HG03066 (cell line): Measurements from ENCODE around the gene CRYZL1.
"Not testable (repeated sequence)": the region's sequence is repeated elsewhere in the genome, so short reads cannot be mapped to it uniquely, and the experiment has no call there.

ENCODE experiments used
- ATAC-seq: cut with Tn5 transposase; IDR thresholded peaks from one replicate; pipeline ENCODE4 v1.9.1; 2021; ENCODE audit warnings: low read depth; ENCODE audit not compliant: unreplicated experiment

The CRYZL1 gene

DNA sequence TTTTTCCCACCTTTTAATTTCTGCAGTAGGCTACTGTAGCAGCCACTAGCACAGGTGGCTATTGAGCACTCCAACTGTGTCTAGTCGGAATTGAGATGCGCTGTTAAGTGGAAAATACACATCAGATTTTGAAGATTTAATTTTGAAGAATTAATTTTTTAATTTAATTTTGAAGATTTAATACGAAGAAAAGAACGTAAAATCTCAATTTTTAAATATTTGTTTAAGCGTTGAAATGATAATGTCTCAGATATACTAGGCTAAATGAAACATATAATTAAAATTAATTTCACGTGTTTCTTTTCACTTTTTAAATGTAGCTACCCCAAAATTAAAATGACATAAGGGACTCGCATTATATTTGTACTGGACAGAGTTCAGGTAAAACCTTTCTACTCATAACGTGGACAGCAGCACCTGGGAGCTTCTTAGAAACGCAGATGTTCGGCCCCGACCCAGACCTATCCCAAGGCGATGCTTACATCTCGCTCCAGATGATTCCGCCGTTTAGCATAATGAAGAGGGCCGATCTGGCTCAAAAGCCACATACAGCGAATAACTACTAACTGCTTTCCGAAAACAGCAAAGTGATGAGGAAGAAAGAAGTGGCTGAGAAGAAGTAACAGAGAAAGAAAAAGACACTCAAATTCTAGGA is 717 bp downstream of the CRYZL1 start:
- no peak for ATAC-seq

DNA sequence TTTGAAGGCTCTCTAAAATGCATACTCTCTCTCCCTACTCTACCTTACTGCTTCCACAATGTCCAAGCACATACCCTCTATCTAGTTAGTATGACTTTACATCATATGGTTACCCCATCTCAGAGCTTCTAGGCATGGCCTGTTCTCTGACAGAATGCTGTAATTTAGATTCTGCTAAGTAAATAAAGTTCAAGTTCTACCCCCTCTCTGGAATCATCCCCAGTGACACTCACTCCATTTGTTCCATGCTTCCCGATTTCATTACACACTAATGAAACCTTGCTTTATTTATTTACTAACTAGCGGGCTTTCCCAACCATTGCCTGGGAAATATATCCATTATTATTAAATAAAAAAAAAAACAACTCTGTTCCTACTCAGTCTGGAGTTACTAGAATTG is 7.3 kb downstream of the CRYZL1 start:
- ATAC-seq = no peak

DNA sequence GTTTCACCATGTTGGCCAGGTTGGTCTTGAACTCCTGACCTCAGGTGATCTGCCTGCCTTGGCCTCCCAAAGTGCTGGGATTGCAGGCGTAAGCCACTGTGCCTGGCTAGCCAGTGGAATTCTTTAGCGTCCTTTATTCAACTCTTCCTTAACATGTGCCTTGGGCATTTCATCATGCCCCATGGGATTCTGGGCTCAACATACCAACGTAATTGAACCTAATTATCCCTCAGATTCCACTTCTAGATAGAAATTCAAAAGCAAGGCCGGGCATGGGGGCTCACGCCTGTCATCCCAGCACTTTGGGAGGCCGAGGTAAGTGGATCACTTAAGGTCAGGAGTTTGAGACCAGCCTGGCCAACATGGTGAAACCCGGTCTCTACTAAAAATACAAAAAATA is 15.4 kb downstream of the CRYZL1 start:
- not testable (repeated sequence) for ATAC-seq

DNA sequence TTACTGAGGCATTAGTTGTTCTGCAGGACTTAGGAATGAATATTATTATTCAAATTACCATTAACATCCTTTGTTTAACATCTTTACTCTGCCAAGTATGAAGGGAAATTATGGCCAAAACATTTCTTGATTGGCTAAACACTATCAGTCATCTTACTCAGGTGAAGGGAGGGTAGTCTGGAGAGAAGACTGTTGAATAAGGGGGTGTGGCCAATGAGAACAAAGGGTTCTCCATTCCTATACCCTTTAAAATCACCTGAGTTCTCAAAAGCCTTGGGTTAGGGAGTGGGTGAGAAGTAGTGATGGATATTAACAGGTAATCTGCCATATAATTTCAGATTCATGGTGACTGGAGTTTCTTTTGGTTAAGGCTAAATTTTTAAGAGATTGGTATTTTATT is 19.3 kb downstream of the CRYZL1 start:
- no peak for ATAC-seq

DNA sequence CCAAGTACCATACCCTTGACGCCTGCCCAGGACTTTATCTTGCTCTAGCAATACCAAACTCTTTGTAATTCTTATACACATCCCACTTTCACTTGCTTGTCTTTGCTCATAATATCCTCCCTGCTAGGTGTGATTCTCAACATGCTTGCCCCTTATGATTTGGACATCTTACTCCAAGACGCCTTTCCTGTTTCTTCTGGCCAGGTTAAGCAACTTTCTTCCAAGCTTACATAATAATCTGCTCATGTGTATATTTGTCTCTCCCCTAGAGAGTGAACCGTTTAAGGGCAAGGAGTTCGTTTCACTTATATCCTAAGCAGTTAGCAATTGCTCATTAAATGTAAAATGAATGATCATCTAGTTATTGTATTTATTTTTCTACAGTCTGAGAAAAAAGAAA is 21.8 kb downstream of the CRYZL1 start:
- no peak for ATAC-seq

DNA sequence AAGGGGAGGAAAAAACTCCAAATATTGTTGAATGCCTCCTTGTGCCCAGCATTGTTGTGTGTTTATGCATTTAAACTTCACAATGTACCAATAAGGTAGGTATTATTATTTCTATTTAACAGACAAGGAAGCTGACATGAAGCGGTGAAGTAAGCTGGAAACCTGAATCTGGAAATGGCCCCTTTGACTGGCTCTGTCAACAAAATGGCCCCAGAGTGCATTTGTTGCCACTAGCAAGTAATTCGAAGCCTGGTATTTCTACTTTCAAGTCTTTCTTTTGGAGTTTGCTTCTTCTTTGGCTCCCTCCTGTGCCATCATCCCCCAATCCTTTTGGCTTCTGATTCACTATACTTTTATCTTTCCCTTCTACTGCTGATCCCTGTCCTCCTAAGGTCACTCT is 23.1 kb downstream of the CRYZL1 start:
- ATAC-seq = no peak

DNA sequence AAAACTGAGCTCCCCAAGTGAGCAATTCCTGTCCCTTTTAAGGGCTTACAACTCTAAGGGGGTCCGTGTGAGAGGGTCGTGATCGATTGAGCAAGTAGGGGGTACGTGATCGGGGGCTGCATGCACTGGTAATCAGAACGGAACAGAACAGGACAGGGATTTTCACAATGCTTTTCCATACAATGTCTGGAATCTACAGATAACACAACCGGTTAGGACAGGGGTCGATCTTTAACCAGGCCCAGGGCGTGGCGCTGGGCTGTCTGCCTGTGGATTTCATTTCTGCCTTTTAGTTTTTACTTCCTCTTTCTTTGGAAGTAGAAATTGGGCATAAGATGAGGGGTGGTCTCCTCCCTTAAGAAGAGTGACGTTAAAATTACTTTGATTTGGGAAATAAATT is 24.0 kb downstream of the CRYZL1 start:
- not testable (repeated sequence) for ATAC-seq

DNA sequence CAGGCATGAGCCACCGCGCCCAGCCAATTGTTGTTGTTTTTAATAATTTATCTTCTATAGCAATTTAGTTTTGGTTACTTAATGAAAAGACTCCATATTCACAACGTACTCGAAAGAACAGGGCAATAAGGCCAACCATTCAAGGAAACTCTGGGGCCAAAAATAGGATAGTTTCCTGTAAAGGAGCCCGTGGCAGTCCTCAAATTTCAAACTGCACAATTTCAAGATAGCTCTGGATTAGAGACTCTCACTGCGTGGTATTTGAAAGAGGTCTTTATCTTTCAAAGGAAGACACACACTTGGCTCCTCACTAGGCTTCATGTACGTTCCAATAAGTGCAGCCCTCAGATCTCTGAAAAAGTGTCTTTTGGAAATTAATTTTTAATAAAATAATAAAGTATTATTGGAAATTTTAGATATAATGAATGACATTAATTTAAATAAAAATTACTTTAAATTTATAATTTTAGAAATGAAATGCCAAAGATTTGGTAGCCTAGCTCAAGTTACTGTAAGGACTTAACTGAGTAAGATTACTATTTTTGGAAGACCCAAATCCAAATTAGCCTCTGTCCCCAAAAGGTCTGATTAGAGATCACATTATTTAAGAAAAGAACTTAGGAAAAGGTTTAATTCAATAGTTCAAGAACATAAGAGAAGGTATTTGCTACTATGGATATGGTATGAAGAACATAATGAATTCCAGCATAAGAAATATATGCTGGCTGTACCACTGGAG is 30.4 kb downstream of the CRYZL1 start:
- ATAC-seq = no peak

DNA sequence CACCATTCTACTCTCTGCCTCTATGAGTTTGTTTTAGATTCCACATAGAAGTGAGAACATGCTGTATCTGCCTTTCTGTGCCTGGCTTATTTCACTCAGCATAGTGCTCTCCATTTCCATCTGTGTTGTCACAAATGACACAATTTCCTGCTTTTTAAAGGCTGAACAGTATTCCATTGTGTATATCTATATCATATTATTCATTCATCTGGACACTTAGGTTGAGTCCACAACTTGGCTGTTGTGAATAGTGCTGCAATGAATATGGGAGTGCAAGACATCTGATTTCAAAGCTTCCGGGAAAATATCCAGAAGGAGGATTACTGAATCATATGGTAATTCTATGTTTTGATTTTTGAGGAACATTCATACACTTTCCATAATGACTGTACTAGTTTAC is 33.0 kb downstream of the CRYZL1 start:
- ATAC-seq = no peak

DNA sequence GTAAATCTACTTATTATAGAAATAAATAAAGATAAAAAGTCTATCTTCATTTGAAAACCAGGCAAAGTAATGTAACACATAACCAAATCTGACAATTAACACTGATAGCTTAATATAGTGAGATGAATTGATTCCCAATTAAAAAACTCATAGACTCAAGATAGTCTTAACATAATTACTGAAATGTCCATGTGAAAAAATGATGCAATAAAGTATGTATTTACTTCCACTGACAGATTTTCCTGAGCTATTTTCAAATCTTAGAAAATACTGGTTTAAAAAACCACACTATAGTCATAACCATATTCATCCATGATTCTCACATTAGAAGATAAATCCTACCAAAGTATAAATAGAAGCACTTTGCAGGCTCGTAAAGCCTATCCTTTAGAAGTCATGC is 43.5 kb downstream of the CRYZL1 start:
- ATAC-seq = no peak

DNA sequence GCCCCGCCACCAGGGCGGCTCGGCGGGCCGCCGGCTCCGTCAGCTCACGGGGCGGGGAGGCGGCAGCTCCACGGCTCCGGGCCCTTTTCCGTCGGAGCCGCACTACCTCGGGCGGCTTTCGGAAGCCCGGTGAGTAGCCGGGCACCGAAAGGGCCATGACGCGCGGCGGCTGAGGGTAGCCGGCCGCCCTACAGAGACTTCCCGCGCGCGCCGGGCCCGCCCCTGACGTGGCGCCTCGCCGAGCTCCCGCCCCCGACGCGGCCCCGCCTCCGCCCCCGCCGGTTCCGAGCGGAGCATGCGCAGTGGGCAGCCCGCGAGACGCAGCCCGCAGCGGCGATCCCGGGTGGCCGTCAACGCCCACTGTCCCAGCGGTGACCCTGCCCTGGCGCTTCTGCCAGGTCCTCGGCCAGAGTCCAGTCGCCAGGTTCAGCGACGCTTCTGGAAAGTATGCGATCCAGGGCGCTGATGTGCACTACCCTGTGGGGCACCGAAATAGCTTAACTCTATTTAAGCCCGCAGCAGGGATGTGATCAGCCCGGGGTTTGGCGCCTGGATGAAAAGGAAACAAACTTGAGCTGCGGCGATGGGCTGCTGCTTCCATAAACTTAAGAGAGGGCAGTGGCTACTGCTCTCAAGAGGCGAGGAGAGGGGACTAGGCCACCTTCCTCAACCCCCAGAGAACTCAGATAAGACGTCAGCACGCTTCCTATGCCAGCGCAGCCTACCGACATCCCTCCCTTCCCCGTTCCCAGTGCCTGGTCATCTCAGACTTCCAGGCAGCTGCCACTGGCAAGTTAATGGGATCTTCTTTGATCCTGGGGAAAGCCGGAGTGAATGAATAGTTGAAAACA is 52.8 kb downstream of the CRYZL1 start, which contains the start of gene DONSON:
DONSON (minus strand) TSS at position 200 of the 851 bp plus-strand sequence; CDS start at position 157, 43 bp downstream.
- ATAC-seq = peak; percentile 89

DNA sequence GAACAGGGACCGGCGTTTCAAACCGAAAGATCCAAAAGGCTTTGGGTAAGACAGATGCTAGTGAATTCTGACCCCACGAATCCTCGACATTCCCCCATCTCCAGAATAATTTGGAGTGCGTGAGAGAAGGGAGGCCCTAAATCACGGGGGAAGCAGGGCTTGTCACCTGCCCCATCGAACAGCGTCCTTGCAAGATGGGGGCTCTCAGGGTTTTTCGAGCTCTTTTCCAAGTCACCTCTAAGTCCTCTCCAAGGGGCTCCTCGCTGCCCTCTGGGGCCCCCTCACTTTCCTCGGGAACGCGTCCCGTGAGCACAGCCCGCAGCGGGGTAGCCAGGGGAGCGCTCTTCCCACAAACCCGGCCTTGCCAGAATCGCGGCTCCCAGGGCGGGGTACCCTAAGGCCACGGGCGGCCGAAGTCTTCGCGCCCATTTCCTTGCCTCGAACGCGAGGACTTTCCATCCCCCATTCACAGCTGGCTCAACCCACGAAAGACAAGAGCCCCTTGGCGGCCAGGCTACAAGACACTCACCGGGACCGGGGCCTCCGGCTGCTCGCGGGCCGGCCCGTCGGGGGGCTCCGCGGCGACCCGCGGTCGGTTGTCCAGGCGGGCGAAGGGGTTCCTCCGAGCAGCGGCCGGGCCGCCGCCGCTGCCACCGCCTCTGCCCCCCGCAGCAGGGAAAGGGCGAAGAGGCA is 53.6 kb downstream of the CRYZL1 start:
- ATAC-seq = peak; percentile 29

DNA sequence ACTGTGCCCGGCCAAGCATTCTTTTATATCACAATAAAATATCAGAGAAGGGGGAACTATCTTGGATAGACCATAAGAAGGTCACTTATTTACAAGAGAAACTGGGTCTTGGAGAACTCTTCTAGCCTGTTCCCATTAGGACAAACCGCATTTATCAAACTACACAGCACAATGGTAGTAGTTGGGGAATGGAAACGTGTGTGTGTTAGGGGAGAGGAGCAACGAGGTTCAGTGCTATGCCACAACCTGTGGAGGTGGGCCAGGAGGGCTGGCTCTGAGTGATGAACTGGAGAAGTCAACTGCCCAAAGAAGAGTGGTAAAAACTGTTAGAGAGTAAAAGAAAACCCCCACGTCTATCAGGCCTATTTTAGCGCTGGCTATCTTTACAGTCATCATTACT is 54.6 kb downstream of the CRYZL1 start:
- no peak for ATAC-seq

DNA sequence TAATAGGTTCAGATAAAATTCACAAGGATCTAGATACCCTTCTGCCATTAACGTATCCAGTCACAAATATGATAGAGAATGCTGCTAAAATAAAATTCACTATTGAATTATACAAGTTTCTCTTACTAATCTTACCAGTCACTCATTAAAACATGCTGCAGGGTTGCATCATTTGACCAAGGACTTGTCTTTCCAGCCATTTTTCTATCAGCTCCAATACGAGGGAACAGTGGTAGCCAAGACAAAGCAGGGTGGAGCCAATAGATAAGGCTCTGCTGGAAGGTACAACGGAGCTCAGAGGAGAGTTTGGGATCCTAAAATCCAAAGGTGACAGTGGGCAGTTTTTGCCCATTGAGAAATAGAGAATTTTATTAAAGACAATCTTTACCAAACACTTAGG is 57.1 kb downstream of the CRYZL1 start:
- no peak for ATAC-seq

DNA sequence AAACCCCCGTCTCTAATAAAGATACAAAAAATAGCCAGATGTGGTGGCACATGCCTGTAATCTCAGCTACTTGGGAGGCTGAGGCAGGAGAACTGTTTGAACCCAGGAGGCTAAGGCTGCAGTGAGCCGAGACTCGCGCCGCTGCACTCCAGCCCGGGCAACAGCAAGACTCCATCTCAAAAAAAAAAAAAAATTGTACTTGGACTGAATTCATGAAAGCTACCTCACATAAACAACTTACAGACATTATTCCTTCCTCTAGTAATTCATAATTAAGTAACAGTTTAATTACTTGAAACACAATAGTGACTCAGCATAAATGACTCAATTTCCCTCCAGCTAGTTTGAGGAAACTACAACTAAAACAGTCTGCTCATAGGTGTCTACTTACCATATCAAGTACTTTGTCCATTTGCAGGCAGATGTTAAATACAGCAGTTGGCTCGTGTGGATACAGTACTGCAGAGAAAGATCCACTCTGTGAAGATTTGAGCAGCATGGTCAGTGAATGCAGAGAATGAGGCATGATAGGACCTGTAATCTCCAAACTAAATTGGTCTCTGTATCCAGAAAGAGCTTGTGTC is 62.5 kb downstream of the CRYZL1 start:
- no peak for ATAC-seq

DNA sequence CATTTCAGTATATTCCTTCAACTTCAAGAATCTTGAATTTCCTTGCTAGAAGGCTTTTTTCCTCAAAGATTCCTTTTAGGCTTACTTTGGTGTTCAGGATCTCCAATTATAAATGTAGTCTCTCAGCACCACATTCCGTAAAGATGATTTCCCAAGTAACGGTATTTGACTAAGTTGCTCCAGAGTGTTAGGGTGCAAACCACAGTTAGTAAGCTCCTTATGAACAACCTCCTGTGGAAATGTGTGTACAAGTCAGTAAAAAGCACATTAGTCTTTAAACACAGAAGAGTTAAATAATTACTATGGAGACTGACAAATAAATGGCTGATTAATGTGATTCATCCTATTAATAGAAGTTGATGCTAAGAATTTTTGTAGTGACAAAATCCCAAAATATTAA is 63.3 kb downstream of the CRYZL1 start:
- ATAC-seq = no peak

DNA sequence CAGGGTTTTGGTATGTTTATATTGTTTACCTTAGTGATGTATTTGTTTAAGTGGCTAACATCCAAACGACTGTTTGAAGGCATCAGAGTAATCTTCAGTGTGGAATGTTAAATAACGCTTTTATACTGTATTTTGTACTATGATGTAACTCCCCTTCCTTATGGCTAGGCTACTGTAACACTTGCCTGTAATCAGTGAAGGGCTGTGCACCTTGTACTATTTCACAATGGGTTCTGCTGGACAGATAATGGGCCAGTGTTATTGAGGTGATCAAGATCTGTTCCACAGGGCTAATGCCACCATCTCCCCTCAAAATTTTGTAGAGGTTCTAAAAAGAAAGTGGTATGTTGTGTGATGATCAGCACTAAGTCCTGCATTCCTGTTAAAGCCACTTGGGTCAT is 64.8 kb downstream of the CRYZL1 start:
- ATAC-seq = not testable (repeated sequence)

DNA sequence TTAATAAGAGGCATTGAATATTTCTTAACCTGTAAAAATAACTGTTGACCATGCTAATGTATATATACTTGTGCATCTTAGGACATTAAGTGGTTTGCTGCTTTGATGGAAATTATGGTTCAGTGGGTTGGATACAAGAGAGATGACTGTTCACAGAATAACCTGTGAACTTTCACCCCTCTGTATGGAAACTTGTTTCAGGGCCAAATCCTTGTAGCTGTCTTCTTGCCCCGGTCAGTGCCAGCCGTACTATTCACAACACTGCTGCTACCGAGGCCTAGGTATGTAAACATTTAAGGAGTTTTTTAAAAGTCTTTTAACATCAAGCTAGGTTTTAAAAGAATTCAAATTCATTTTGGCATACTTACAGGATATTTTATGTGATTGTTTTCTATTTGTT is 69.2 kb downstream of the CRYZL1 start:
- no peak for ATAC-seq

DNA sequence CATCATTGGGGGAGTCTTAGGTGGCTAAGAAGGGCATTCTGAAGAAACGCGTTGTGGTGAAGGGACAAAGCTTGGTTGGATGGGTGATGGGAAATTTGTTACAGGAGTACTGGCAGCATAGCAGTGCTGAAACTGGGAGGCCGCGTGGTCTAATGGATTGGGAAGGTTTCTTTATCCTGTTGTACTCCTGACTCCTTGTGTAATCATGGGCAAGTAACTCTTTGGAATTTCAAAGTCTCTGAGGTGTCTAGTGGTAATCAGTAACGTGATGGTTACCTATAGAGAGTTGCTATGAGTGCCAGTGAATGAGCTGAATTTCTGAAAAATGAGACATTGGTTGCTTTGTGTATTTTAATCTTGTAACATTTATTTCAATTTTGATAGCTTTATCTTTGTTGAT is 71.5 kb downstream of the CRYZL1 start:
- ATAC-seq = no peak

DNA sequence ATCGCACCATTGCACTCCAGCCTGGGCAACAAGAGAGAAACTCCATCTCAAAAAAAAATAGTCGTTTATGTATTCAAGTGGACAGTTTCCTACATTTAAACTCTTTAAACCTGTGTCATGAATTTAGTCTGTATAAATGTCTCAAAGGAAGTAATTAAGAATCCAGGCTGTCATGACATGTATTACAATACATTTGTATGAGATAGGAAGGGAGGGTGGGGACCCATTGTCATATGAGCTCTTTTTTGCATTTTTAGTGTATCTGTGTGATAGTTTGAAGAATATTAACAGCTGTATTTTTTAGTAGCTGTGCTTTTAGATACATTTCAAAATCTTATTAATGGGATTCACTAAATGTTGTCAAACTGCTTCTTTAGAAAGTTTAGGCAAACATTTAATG is 73.1 kb downstream of the CRYZL1 start:
- ATAC-seq = no peak
